ENCODE results near the gene CBFA2T3.

Gene CBFA2T3

DNA sequence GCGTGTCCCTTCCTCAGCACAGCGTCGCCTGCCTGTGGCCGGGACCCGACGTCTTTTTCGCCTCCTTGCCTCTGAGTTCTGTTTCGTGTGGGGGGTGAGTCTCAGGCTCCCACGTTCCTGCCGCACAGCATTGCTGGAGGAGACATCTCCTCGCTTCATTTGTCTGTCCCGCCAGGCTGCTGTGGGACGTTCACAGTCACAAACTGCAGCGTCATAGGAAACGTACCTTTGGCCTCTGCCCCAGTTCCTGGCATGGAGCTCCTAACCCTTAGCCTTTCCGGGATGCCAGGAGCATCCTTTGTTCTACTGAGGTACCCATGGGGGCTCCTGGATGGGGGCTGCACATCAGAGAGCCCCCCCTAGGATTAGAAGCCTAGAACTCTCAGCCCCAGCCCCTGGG, 18.2 kb upstream of the CBFA2T3 start:
- DNase-seq: no peak

DNA sequence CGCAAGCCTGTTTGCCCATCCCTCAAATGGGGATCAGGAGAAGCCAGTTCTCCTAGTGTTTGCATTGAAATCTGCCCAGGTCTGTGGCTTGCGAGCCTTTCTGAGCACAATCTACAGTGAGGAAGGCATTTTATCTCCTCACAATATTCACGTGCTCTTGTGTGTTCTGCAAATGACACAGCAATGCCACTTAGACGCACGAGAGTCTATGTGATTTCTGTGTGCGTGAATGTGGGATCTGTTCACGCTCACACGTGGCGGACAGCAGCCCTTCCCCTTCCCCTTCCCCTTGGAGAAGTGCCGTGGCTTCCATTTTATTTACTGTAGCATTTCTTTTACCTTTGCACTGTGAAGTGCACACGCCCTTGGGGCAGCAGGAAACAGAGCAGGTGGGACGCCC, 17.7 kb upstream of the CBFA2T3 start:
- no peak for DNase-seq

DNA sequence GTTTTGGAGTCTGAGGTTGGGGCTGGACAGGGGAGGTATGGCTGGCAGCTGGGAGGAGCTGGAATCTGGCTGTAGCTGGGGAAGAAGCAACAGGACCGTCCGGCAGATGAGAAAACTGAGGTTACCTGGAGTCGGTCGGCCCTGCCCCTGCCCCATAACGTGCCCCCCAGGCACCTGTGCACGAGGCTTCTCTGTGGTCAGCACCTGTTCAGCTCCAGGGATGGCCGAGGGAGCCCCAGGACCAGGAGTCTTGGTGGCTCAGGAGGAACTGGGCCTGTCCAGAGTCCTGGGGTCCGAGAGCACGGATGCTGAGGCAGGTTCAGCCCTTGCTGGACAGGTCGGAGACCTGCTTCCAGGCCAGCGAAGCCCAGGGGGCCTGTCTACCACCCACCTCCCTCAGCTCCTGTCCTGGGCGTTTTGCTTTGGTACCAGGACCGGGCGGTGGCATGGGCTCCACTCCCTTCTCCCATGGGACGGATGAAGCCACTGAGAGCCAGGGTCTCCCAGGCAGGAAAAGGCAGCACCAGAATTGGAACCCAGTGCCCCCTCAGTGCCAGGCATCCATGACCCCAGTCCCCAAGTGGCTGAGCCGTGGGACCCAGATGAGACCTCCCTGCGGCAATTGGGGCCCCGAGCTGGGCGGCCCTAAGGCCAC, 17.1 kb upstream of the CBFA2T3 start:
- no peak for DNase-seq

DNA sequence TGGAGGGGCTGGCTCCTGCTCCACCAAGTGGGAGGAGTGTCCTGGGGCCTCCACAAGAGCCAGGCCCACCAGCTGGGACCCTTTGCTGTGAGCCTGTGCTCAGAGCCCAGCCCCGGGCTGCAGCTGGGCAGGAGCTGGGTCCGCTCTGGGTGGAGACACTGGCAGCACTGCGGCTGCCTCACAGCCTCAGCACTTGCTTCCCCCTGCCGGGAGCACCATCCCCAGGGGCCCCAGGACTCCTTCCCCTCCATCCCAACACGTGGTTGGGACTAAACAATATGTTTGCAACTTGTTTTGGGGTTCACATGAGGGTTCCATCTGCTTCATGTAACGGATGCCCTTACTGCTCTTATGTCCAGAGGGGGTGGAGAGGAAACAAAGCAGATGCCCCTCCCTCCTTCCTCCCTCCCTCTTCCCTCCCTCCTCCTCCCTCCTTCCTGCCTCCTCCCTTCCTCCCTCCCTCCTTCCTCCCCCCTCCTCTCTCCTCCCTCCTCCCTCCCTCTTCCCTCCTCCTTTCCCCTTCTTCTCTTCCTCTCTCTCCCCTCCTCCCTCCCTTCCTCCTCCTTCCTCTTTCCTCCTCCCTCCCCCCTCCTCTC, 16.3 kb upstream of the CBFA2T3 start:
- DNase-seq: no peak

DNA sequence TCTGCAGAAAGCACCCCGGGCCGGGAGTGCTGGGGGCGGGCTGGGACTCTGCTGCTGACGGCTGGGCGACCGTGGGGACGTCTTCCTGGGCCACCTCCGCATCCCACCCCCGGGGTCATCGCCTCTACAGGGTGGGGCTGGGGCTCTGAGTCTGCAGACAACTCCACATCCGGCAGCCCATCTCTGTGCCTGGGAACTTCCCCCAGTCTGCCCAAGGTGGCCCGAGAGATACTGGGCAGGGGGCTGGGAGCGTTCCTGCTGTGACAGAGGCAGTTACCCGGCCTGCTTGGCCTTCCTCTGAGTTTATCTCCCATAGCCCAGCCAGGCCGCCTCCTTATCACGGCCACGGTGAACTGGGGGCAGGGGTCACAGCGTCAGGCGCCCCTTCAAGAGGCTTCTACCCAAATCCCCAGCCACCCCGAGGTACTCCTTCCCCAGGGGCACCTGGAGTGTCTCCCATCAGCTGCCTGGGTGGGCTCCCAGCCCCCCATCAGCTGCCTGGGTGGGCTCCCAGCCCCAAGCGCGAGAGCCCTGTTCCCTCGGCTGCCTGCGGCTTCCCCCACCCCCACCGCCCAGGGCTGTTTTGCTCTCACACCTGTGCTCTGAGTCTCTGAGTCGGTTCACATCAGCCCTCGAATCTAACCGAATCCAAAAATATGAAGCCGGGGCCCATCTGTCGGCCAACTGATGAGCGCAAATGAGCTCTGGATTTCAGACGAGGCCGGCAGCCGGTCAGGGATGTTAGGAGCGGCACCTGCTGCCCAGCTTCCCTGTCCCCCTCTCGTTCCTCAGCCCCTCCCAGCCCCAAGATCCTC, 15.6 kb upstream of the CBFA2T3 start:
- DNase-seq: no peak

DNA sequence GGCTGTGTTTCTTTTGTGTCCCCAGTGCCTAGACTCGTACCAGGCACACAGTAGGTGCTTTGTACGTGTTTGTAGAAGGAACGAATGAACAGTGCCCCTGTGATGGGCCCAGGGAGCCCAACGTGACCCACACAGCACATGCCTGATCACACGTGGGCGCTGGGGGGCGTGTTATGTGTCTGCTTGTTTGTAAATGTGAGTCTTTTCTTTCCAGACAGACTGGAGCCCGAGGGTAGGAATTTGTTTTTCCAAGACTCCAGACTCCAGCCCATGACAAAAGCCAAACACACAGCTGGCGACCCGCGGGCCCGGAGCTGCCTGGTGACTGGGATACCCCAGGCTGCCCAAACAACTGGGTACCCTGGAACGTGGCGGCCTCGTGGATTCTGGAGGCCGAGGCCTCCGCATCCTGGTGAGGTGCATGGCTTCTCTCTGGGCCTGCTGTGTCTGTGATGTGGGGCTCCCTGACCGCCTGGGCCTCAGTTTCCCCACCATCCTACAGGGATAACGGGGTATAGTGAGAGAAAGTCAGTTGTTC, 14.9 kb upstream of the CBFA2T3 start:
- no peak for DNase-seq

DNA sequence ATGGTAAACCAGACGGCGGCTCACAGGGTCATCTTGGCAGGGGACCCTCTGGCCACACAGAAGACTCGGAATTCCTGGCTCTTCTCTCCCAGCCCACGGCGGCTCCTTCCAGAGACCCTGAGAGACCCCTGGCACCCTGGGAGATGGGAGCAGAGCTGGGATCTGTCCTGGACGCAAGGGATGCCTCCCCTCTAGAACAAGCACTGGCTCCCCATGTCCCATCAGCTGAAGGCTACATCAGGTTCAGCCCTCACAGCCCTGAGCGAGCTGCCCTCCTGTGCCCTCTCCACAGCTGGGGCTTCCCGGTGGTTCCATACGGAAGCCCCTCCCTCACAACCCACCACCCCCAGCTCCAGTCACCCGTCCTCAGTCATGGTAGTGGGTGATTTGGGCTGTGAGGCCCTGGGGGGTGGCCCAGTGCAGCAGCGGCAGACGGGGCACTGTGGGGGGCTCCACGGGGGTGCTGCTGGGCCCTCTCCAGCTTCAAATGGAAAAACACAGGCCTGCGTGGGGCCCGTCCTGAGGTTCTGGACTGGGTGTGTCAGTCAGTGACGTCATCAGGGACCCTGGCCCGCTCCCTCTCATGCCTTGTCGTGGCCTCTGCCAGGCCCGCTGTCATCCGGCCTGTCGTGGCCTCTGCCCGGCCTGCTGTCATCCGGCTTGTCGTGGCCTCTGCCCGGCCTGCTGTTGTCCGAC, 13.0 kb upstream of the CBFA2T3 start:
- no peak for DNase-seq

DNA sequence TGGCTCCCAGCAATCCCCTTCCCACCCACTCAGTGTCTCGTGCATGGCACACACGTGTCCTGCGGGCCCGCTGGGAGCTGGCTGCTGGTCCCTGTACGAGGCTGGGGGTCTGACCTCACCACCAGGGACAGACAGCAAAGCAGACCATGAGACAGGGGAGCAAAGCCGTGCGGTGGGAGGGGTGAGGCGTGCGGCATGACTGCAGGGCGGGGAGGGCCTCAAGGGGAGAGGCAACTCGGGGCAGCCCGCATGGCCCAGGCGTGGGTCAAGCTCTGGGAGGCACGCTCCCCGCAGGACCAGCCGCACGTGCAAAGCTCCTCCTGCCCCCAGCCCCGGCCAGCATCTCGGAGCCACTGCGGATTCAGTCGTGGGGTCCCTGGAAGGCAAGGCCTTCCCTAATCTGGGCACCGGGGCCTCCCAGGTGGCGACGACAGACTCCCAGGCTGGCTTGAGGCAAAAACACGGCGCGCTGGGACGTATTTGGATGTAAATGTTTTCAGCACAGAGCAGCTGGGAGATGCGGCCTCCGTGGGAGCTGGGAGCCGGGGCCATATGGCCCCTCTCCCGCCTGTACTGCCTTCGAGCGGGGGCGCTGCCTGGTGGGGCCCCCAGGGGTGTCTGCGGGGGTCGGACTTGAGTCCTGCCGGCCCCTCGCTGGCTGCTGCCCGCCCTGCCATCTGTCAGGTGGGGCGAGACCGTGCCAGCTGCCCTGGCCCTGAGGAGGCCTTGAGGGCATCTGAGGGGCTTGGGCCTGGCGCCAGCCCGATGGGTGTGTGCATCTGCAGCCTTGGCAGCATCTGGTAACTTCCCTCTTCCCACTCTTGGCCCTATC, 12.2 kb upstream of the CBFA2T3 start:
- DNase-seq: no peak

DNA sequence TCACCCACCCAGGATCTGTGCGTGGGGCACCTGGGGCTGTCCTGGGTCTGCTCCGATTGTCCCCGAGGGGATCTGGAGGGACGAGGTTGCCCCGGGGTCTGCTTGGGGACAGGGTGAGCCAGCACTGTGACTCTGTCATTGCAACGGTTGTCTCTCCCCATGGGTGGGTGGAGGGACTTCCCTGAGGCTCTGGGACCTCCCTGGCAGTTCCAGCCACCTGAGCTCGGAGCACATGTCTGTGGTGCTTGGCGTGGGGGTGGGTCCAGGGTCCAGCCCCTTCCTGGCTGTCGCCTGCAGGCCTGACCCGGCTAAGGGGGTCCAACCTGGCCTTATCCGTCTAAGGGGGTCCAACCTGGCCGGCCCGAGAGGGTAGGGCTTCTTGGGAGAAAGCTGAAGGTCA, 8.5 kb upstream of the CBFA2T3 start:
- DNase-seq: no peak

DNA sequence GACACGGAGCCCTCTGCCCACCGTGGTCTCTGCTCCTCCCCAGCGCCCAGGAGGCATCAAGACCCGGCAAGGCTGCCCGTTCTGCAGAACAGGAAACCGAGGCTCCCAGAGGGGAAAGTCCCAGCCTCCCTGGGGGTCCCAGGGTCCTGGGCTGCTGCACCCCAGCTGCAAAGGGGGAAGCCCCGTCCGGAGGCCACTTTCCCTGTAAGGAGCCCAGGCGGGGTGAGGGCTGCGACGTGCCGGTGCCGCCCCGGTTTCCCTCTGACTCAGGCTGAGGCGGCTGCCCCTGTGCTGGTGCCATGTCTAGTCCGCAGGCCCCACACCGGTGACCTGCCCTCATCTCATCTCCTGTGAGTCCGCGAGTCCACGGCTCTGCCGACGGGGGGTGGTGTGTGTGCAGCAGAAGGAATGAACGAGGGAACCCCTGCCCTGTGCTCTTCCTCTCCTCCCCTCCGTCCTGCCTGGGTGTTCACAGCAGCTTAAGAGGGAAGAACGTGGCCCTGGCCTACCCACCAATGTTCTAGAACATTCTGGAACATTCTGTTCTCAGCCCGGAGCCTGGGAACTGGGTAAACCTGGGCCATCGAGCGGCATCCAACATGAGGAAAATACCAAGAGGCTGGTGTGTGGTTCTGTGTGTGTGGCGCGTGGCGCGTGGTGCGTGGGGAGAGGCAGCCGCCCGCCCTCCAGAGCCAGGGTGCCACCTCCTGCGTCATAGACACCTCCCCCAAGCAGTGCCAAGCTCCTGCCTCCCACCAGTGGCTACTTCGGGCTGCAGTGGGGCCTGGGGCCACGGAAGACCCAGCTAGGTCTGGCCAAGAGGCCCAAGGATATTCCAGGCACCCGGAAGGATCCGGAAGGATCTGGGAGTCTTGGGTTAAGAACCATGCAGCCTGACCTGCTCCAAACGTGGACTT, 7.0 kb upstream of the CBFA2T3 start:
- no peak for DNase-seq

DNA sequence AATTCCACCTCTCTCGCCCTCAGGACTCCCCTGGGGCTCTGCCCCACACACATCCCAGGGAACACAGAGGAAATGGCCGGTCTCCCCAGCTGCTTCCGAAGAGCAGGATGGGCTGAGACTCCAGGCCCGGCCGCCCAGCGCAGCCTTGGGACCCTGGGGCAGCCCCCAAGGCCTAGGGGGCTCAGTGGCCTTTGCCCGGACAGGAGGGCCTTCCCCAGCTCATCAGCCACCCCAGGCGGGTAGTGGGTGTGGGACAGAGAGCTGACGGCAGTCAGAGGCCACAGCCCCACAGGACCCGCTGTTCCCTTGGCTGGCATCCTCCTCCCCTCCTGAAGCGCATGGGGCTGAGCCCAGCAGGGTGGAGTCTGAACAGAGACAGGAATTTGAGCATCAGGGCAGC, 6.2 kb upstream of the CBFA2T3 start:
- DNase-seq: no peak

DNA sequence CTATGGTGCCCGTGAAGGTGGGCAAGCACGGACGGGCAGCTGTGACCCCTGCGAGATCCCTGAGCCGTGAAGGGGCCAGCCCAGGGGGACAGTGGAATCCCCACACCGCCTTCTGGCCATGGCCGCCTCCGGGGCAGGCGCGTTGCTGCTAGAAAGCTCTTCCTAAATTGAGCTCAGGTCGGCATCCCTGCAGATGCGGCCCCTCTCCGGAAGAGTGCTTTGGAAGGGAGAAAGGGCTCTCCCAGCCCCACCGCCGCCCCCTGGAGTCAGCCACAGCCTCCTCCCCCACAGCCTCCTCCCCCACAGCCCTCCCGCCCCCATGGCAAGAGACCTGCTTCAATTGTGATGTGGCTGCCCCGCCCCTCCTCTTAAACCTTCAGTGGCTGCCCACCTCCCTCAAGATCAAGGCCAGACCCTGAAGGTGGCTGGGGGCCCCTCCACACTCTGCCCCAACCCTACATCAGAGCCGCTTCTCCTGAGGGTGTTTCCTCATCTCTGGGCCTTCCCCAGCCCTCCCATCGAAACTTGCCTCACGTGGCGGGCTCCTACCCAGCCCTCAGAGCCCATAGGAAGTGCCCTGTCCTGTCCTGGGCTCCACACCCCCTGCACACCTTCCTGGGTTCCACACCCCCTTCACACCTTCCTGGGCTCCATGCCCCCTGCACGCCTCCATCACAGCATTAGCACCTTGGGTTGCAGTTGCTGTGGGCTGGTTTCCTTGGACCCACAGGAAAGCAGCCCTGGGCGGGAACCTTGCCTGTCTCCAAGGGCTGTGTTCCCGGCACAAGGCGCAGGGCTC, 5.5 kb upstream of the CBFA2T3 start:
- no peak for DNase-seq

DNA sequence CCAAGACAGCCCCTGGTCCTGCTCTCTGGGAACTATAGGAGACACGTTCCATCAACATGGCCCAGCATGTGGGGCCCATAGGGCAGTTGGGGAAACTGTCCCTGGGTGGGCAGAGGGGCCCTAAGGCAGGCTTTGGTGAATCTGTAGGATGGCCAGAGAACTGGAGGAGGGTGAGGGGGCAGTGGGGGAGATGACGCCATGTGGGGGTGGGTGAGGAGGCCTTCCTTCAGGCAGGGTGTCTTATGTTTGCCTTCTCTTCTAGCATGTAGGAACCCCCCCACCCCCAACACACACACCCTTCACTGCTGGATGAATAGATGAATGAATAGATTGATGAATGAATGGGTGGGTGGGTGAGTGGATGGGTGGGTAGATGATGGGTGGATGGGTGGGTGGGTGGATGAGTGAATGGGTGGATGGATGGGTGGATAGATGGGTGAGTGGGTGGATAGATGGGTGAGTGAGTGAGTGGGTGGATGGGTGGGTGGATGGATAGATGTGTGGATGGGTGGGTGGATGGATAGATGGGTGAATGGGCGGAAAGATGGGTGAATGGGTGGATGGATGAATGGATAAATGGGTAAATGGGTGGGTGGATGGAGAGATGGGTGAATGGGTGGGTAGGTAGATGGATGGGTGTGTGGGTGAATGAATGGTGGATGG, 2.5 kb upstream of the CBFA2T3 start:
- DNase-seq: no peak

DNA sequence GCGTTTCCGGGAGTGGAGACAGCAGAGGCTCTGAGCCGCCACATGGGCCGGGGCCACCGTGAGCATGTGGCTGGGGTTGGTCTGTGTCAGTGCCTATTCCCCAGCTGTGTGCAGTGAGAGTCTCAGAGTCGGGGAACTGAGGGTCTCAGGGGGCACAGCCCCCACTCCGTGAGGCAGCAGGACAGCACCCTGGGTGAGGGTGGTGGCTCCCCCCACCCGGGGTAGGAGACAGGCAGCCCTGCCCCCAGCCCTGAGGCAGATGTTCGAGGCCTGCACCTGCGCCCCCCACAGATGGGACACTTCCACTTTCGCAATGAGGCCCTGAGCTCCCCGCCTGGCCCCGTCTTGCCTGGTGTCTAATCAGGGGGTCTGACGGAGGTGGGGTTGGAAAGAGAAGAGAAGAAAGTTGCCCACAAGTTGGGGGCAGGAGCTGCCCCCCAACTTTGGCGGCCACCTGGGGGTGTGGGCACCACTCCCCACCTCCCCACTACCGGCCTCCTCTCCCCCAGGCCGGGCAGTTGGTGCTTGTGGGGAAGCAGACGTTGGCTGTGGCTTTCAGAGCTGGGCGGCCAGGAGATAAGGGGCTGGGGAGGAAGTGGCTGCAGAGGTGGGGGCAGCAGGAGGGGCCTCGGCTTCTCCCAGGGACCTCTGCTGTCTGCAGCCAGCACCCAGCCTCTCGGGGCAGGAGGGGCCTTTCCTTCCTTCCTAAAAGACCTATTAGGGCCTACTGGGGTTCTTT, 1.8 kb upstream of the CBFA2T3 start:
- peak in 1 of 2 donors; percentile 48 for DNase-seq

DNA sequence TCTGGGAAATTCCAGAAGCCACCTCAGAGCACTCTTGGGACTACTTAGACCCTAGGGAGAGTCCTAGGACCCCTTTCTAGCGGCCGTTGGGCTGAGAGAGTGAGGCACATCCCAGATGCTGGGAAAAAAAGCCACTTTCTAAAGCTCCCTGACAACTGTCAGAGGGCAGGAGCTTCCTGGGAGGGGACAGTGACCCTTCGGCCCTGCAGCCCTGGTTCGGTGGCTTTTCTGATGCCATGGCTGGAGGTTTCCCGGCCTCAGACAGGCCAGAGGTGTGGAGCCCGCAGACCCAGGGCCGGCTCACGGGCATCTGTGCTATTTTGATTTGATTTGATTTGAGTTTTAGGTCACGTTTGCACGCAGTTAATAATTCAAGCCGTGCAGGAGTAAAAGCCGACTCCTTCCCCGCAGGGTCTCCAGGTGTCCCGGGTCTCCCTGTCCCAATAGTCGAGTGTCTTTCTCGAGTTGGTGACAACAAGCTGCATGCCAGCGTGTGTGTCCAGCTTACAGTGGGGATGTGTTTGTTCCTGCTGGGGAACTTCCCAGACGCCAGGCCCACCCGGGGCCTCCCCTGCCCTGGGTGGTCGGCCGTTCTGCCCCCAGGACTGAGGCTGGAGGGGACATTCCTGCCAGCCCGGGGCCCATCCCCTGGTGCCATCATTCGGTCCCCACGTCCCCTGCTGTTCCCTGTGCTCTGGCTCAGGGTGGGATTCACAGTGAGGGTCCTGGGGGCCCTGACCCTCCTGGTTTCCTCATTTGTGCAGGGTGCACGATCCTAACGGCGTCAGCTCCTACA, 1.0 kb upstream of the CBFA2T3 start:
- DNase-seq: no peak

DNA sequence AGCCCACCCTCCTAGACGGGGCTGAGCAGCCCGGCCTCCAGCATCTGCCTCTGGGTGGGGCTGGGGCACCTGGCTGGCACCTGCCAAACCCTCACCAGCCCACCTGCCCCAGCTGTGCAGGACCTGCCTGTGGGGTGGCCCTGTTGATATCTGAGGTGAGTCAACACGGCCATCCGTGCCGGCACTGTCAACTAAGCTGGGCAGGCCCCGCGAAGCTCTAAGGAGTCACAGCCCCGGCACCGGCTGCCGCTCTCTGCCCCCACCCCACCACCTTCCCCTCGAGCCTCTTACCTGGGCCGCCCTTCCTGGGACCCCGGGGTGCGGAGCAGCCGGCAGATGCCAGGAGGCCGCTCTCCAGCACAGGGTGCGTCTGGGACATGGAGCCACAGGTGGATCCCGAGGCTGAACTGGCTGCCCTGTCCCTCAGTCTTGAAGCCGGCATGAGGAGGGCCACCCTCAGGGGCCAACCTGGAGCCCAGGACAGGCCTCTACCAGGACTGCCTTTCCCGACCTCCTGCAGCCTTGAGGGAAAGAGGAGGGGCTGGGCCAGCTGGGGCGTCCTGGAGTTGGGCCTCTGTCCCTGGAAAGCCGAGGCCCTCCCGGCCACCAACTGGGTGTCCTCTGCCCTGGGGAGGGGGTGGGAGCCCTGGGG, 515 bp downstream of the CBFA2T3 start:
- DNase-seq: no peak

DNA sequence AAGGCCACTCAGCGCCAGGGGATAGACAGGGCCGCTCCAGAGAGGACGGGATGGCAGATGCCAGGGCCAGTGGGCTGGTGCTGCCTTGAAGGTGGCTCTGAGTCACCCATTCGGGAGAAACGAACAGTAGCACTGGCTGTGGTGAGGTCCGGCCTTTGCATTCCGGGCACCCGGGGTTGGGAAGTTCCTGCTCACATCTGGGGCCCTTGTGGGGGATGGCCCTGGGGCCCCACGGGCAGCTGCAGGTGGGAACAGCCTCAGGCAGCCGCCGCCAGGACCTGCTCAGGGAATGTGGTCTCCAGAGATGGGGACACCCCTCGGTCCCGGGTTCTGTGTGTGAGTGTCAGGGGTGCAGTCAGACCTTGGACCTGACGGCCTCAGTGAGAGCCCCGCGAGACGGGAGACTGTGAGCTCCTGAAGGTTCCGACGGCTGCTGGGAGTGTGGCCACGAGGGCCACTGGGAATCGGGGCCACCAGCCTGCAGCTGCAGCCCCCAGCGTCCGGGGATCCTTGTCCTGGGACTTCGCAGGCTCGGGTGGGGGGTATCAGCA, 1.4 kb downstream of the CBFA2T3 start:
- DNase-seq: peak in 1 of 2 donors; percentile 30

DNA sequence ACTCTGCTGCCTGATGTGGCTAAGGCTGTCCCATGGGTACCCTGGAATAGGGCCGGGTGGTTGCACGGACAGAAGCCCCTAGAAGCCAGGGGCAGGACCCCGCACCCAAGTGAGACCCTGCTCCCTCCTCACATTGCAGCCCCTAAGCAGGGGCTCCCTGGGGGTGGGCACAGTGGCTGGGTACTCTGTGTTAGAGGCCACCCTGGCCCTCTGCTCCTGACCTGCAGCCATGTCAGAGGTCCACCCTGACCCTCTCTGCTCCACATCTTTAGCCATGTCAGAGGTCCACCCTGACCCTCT, 2.1 kb downstream of the CBFA2T3 start:
- DNase-seq: no peak

Measured in CD4-positive, alpha-beta T cell treated with Interferon alpha-2 for 1 hour (primary cell).